GM19438 (cell line): ENCODE measurements around the gene ATG16L1.

Experiments
- ATAC-seq: cut with Tn5 transposase; IDR thresholded peaks from one replicate; pipeline ENCODE4 v1.9.1; 2021; ENCODE audit warnings: low read depth; ENCODE audit not compliant: unreplicated experiment

ATG16L1 gene

DNA sequence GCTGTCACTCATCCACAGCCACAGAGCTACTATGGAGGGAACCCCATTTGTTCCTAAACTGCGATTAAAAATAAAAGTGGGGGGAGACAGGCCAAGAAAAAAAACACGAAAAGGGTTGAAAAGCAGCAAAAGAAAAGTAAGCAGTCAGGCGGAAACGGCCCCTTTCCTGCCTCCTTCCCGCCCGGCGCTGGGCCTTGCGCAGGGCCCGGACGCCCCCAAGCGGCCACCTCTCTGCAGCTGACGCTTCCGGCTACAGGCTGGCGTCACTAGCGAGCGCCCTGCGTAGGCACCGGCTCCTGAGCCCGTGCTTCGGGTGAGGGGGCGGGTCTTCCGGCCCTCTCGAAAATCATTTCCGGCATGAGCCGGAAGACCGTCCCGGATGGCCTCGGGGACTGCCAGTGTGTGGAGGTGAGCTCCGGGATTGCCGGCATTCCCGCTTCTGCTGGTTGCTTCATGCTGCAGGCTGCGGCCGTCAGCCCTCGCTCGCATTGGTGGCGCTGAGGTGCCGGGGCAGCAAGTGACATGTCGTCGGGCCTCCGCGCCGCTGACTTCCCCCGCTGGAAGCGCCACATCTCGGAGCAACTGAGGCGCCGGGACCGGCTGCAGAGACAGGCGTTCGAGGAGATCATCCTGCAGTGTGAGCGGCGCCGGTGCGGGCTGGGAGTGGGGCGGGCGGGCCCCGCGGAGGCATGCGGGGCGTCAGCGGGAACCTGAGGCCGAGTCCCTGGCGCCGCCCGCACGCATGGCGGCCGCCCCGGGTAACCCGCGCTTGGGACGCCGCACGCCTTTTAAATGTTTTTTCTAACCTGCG is at the start of gene ATG16L1:
ATG16L1 (plus strand) TSS at position 368 of the 811 bp plus-strand sequence; CDS start at position 523, 155 bp downstream.
- ATAC-seq: peak; percentile 95

DNA sequence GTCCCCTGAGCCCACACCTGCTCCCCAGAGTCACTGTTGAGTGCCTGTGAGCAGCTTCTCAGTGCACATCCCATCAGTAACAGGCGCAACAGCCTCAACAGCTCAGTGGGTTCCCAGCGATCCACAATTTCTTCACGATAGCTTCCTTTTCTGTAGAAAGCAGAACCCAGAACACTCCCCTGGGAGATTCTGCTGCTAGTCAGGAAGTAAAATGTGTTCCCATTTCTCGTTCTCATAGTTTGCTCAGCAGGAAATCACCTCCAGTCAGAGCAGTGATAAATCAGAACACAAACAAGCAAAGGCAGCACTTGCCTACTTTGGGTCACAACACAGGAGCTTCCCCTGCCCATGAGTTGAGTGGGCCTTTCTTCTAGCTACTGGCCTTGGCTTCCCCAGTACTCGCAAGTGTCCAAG is 48.9 kb upstream of the ATG16L1 start:
- no peak for ATAC-seq

DNA sequence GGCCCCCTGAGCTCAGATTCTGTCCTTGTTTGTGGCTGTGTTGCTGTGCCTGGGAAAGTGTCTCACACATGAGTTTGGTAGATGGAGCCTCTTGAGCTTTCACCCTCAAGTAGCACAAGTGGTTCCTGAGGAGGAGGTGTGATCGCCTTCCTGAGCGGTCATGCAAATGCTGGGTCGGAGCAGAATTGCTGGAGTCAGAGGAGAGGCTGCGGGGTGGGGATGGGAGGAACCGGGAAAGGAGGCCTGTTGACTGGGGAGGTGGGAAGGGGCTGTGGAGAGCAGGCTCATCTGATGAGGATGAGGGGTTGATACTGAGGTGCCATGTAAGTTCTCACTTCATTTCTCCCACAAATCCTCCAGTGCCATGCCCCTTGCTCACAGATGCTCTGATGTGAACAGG is 48.4 kb upstream of the ATG16L1 start:
- ATAC-seq: no peak

DNA sequence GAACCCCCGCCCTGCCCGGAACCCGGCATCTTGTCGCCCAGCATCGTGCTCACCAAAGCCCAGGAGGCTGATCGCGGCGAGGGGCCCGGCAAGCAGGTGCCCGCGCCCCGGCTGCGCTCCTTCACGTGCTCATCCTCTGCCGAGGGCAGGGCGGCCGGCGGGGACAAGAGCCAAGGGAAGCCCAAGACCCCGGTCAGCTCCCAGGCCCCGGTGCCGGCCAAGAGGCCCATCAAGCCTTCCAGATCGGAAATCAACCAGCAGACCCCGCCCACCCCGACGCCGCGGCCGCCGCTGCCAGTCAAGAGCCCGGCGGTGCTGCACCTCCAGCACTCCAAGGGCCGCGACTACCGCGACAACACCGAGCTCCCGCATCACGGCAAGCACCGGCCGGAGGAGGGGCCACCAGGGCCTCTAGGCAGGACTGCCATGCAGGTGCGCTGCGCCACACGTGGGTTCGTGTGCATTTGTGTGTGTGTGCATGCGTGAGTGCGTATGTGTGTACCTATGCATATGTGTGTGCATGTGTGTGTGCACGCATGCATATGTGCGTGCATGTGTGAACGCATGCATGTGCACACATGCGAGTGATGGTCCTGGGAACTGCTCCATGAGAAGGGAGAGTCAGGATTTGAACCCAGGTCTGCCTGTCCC is 47.1 kb upstream of the ATG16L1 start:
- no peak for ATAC-seq

DNA sequence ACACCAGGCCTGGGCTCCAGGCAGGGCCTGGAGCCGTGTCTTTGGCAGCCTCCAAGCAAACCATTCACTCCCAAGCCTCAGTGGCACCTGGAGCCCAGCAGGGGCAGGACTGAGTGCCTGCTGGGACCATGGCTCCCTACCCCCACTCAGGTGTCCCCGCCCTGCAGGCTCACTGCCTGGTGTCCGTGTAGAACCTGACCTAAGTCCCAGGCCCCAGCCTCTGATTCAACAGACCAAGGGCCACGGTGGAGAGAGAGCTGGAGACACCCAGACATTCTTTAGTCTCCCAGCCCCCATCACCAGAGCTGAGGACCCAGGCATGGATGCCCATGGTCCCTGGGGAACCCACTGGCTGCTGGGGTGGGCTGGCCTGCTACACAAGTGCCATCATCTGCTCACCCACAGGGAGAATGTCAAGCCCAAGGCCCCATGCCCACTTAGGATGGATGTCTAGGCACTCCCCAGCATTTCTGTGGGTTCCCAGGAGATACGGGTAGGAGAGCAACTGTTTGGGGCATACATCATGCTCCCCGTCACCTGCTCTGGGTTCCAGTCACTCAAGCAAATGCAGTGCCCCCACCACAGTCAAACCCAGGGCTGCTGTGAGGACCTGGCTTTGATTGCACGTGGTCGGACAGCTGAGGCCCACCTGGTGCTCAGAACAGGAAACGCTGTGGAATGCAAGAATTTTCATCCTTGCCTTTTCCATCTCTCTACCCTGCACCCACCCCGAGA is 42.9 kb upstream of the ATG16L1 start:
- ATAC-seq: no peak

DNA sequence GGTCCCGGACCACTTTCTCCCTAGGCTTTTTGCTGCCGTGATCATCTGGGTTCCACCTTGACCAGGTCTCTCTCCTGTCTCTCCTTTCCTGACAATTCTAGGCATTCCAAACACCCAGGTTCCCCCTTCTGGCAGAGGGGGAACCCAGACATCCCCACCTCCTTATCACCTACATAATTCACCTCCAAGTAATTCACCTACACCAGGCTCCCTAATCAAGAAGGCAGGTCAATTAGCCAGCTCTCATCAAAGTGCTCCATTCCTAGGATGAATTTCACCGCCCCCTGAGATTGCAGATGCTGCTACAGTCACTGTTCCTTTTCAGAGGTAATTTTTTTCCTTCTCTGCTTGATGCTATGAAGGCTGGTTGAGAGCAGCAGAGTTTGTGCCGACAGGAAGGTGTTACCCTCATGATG is 42.3 kb upstream of the ATG16L1 start:
- no peak for ATAC-seq

DNA sequence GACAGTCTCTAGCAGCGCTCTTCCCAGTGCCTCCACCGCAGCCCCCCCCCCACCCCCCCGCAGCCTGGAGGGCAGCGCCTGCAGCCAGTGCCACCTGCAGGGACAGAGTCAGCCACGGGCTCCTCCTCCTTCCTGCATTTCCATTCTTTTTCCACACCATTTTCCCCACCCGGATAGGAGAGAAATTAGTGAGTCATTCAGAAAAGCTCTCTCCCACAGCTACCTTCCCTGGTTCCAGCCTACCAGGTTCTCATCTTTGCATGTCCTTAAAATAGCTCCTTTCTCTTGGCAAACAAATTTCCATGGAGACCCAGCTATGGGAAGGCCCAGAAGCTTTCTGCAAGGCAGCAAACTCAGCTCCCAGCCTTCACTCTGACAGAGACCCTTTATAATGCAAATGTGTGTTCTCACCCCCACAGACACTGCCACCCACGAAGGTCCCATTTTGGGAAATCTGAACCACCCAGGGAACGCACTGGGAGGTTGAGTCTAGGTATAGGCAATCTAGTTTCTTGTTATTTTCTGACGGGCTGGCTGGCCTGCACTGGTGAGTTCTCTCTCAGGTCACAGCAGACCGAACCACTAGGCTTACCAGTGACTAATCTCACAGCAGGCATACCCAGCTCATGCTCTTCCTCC is 41.8 kb upstream of the ATG16L1 start:
- no peak for ATAC-seq

DNA sequence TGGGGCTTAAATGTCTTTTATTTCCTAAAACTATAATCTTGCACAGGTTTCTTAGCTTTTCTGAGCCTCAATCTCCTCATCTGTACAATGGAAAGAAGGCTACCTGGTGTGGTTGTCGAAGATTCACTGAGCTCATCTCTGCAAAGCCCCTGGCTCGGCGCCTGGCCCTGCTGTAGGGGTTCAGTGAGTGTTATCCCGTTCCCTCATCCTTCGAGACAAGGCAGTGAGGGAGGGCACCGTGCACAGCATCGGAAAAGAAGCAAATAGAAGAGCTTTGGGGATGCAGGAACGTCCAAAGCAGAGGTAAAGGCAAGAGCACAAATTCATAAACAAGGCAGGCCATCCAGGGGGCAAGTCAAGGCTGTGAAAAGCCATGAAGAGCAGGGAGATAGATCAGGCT is 41.2 kb upstream of the ATG16L1 start:
- no peak for ATAC-seq

DNA sequence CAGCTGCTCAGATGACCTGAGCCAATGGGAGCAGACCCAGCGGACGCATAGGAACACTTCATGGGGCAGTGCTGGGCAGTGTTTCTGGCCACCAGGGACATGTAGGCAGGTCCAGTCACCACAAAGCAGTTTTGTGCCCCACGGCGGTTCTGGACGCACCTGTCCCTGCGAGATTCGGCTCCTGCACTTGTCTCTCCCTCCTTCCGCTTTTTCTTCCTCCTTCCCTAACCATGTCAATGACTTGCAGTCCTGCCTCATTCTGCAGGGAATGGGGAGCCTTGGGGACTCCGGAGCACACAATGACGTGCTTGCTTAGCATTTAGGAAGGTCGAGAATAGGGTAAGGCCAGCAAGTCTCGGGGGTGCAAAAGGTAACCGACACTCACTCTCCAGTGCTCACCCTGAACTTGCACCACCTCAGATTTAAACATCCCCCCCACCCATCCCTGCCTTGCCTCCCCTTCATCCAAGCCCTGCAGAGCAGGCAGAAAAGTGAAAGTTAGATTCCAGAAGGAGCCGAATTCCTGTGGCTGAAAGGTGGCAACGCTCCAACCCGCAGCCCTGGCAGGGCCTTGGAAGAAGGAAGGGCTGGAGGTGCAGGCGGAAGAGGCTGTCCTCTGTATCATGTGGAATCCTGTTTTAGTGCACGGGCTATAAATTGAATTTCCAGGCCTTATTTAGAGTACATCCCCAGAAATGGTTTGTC is 40.5 kb upstream of the ATG16L1 start:
- ATAC-seq: no peak

DNA sequence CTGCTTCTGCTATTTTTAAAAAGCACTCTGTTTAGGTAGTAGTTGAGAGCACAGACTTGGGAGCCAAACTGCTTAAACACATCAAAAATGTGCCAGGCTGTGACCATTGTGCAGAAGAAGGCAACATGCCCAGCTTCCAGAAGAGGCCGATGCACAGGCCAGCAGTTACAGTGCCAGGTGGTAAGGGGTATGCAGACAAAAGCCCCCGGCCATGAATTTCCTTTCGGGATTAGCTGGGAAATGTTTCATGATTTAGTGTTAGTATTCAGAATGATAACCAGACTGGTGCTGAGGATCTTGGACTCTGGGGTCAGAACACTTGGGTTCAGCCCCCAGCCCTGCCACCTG is 40.0 kb upstream of the ATG16L1 start:
- no peak for ATAC-seq

DNA sequence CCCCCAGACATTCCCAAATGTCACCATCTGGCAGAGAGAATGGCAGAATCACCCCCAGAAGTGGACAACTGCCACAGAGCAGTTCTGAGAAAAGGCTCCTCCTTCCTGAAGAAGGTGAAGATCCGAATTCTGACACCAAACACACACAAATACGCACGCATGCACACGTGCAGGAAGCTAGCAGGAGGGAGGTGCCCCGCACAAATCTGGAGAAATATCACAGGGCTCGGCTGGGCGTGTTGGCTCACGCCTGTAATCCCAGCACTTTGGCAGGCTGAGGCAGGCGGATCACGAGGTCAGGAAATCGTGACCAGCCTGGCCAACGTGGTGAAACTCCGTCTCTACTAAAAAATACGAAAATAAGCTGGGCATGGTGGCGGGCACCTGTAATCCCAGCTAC is 38.5 kb upstream of the ATG16L1 start:
- ATAC-seq: no peak

DNA sequence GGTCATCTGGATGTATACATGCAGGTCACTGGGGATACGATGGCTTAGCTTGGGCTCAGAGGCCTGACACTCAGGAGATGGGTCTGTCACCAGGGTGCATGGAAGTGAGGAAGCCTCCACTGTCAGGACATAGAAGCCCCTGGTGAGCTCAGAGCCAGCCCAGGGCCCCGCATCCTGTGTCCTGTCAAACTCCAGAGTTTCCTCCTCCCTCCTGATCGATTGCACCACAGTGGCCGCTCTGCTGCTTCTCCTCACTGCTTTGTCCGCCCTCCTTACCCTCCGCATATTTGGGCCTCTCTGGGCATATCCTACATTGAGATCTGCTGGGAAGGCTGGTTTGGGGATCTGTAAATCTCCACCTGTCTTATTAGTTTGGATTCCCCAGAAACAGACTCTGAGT is 37.5 kb upstream of the ATG16L1 start:
- no peak for ATAC-seq

DNA sequence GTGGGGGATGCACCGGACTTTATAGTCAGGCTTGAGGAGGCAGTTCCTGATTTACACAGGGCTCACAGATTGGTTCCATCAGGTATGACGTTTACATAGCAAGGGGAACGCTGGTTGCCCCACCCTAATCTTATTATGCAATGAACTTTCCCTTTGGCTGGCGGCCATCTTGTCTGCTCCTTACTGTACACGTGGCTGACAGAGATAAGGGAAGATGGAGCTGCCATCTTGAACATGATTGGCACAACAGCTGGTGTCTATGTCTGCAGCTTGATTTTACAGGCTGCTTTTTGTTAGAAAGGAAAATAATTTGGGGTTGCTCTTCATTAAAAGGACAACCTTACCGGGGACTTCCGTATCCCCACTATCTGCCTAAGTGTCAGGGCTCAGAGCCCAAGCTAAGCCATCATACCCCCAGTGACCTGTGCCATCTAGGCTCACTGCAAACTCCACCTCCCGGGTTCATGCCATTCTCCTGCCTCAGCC is 33.5 kb upstream of the ATG16L1 start:
- ATAC-seq: no peak

DNA sequence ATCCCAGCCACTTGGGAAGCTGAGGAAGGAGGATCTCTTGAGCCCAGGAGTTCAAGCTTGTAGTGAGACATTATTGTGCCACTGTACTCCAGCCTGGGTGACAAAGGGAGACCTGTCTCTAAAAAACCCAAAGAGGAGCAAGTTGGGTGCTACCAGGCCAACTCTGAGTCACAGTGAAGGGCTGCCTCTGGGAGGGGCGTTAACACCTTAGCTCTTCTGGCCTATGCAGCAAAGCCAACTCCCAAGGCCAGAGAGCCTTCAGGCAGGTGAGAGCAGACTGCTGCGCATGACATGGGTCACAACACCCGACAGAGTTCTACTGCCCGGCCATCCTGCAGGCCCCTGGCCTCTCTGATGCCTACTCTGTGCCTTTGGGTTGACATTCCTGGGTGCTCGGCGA is 32.6 kb upstream of the ATG16L1 start:
- ATAC-seq: no peak

DNA sequence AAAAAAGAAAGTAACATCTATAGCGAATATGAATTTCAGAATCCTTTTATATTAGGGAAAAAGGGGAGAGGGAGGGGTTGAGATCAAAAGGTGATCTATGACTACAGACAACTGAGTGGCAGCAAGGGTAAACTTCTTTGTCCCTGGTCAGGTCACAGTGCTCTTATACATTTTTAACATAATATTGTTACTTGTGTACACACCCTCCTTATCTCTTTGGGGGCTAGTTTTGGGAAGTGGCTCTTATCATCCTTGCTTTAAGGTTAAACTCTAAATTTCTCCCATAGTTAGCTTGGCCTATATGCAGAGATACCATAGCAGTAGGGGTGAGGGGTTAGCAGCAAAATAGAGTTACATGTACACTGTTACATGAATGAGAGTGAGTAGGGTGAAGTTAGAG is 31.6 kb upstream of the ATG16L1 start:
- no peak for ATAC-seq

DNA sequence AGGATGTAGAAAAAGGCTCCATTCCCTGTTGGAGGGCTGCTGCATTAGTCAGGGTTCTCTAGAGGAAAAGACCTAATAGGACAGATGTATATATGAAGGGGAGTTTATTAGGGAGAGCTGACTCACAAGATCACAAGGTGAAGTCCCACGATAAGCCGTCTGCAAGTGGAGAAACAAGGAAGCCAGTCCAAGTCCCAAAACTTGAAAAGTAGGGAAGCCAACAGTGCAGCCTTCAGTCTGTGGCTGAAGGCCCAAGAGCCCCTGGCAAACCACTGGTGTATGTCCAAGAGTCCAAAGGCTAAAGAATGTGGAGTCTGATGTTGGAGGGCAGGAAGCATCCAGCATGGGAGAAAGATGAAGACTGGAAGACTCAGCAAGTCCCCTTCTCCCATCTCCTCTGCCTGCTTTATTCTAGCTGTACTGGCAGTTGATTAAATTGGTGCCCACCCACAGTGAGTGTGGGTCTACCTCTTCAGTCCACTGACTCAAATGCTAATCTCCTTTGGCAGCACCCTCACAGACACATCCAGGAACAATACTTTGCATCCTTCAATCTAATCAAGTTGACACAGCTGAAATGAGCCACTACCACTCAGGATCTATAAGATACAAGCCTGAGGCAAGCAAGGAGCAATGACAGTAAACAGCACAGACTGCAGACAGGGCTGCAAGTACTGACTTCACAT is 30.0 kb upstream of the ATG16L1 start:
- ATAC-seq: no peak

DNA sequence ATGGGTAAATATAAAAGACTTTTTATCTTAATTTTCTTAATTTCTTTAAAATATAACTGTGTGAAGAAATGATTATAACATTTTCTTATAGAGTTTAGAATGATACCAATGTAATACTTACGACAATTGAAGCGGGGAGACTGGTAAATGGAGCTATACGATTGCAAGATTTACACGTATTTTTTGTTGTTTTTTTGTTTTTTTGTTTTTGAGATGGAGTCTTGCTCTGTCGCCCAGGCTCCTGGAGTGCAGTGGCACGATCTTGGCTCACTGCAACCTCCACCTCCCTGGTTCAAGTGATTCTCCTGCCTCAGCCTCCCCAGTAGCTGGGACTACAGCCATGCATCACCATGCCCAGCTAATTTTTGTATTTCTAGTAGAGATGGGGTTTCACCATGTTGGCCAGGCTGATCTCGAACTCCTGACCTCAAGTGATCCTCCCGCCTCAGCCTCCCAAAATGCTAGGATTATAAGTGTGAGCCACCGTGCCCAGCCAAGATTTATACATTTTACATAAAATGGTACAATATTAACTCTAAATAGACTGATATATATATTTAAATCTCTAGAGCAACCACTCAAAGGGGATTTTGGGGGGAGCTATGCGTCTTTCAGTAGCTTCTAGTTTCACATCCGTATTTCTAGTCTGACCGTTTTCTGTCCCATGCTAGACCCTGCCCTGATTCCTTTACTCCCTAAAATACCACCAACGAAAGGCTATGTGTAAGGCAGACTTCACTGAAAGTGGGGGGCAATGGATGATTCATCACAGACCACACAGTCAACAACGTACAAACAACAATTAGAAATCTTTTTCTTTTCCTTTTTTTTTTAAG is 28.2 kb upstream of the ATG16L1 start:
- ATAC-seq: peak; percentile 88

DNA sequence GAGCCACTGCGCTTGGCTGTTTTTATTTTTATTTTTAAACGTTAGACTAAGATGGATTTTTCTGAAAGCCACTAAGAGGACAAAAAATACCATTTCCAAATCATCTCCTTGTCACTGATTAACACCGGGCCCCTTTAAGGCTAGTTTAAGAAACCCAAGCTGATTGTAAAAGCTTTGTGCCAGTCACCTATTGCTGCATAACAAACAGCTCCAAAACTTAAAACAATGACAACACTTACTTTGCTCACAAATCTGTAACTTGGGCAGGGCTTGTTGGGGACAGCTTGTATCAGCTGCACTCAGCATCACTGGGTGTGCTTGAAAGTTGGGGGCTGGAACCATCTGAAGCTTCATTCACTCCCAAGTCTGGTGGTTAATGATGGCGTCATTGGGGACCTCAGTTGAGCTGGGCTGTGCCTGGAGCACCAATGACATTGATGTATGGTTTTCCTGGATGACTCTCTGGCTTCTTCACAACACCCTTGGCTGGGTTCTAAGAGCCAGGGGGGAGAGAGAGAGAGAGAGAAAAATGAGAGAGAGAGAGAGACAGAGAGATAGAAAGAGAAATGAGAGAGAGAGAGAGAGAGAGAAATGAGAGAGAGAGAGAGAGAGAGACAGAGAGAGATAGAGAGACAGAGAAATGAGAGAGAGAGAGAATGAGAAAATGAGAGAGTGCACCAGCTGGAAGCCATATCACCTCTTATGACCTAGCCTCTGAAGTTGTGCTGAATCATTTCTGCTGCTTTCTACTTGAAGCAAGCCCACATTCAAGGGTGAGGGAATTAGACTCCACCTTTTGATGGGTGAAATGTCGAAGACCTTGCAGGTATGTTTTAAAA is 26.0 kb upstream of the ATG16L1 start:
- no peak for ATAC-seq
